C4-2B (cell line): ENCODE measurements around the gene TMEM106C.

ENCODE experiments used
- H3K27ac ChIP-seq: fragments of 450-650 bp; 2 replicates; pipeline ENCODE4 v1.5.1; 2017
- ZFX ChIP-seq: fragments of 450-650 bp; IDR thresholded peaks from 2 replicates; pipeline ENCODE4 v1.6.1; 2017
- TF ChIP-seq, protein P1 (sequence below): fragments of 450-650 bp; conservative IDR thresholded peaks from 2 replicates; pipeline ENCODE4 v1.5.1; 2017; ENCODE audit warnings: mild to moderate bottlenecking

The TMEM106C gene

DNA sequence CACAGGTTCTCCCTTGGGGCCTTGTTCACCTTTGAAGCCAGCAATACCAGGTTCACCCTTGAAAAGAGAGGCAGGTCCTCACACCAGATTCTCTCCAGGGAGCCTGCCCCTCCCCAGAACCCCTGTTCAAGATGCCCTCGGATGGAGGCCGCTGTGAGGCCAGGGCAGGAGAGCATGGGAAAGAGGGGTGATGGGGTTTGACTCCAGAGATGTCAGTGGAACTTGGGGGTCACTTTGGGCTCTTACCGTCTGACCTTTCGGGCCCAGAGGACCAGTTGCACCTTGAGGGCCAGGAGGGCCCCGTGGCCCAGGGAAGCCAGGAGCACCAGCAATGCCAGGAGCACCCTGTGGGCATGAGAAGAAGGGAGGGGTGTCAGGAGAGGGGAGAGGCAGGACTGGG, 23.4 kb downstream of the TMEM106C start:
- TF ChIP-seq ZFX = no peak
- TF ChIP-seq, protein P1, sequence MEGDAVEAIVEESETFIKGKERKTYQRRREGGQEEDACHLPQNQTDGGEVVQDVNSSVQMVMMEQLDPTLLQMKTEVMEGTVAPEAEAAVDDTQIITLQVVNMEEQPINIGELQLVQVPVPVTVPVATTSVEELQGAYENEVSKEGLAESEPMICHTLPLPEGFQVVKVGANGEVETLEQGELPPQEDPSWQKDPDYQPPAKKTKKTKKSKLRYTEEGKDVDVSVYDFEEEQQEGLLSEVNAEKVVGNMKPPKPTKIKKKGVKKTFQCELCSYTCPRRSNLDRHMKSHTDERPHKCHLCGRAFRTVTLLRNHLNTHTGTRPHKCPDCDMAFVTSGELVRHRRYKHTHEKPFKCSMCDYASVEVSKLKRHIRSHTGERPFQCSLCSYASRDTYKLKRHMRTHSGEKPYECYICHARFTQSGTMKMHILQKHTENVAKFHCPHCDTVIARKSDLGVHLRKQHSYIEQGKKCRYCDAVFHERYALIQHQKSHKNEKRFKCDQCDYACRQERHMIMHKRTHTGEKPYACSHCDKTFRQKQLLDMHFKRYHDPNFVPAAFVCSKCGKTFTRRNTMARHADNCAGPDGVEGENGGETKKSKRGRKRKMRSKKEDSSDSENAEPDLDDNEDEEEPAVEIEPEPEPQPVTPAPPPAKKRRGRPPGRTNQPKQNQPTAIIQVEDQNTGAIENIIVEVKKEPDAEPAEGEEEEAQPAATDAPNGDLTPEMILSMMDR = no peak
- no peak overlapping the region for H3K27ac ChIP-seq

DNA sequence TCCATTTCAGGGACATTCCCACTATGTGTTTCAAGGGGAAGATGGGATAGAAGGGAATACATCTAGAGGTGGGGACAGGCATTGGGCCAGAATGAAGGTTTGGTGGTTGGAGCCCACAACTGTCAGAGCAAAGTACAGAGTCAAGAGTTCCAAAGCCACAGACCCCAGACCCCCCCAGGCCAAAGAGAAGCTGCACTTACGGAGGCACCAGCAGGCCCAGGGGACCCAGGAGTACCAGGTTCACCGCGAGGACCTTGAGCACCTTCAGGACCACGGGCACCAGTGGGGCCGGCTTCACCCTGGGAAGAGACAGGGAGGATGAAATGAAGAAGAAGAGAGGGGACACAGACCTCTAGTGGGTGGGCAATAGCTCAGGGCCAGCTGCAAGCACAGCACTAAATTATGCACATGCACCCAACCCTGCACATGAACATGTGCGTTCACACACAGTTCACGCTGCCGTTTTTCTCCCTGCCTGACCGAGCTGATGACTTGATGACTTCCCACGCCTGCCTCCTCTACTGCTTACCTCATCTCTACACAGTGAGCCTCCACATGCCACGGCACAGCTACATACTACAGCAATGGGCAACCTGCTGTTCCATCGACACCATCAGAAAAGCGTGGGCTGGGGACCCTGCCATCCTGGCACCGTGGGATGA, 24.1 kb downstream of the TMEM106C start:
- TF ChIP-seq, protein P1 = no peak
- TF ChIP-seq ZFX = no peak
- no peak overlapping the region for H3K27ac ChIP-seq

DNA sequence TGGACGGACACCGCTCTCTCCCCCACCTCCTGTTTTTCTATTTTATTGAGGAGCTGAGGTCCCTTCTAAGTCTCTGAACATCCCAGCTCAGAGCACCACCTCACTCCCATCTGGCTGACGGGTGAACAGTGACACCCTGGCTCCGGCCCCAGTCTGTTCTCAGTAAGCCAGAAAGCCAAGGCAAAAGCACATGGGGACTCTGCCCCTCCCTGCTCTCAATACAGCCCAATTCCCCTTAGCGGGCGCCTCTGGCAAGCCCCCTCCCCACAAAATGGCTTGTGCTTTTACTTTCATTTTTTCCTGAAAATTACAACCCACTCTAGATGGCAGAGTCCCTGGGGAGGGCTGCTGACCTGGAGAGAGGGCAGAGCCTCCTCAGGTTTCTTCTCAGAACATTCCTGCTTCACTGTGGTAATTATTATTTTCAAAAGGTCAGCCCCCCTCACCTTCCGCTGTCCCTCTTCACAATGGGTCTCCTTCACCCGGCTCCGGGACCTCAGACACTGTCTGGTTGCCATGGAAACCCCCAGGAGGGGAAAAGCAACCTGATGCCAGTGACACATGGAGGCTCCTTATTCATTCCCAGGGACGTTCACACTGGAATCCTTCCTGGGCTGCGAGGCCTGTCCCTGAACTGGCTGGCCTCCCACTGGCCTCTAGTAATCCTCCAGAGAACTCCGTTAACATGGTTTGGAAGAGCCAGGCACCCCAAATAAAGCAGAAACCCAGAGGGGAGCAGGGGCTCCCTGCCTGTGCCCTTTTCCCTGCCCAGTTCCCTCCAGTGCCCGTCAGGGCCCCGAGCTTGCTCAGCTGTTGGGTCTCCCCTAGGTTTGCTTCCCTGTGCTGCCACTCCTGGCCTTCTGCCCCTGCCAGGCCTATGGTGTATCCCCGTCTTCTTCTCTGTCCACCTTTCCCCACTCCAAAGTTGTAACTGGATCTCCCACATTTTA, 25.0 kb downstream of the TMEM106C start:
- no peak overlapping the region for H3K27ac ChIP-seq
- TF ChIP-seq, protein P1 = no peak
- TF ChIP-seq ZFX = no peak

DNA sequence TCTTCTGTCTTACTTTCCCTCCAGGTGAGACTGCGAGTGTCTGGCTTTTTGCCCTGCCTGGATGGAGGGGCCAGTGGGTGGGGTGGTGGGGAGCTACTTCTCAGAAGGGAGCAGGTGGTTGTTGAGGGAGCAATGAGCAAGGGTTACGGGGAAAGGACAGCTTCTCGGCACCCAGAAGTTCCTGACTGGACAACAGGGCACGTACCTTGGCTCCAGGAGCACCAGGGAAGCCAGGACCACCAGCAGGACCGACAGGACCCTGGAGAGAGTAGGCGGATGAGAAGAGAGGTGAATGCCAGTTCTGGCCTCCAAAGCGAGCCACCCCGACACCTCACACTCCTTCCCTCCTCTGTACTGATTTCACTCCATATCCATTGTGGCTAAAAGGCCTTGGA, 25.6 kb downstream of the TMEM106C start:
- no peak overlapping the region for H3K27ac ChIP-seq
- TF ChIP-seq, protein P1 = no peak
- TF ChIP-seq ZFX = no peak

DNA sequence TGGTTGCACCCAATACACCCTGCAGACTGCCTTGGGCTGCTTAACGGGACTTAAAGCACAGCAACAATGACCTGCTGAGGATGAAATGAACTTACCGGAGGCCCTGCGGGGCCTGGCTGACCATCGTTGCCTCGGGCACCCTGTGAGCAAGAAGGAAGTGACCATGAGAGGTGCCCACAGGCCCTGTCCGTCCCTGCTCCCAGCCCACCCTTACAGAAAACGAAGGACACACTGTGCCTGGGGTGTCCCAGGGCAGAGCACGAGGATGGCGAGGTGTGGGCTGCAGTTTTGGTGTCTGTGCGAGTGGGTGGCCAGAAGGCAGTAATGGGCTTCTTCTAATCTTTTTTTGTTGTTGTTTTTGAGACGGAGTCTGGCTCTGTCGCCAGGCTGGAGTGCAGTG, 26.3 kb downstream of the TMEM106C start:
- H3K27ac ChIP-seq = no peak overlapping the region
- no peak for TF ChIP-seq ZFX
- TF ChIP-seq, protein P1 = no peak

DNA sequence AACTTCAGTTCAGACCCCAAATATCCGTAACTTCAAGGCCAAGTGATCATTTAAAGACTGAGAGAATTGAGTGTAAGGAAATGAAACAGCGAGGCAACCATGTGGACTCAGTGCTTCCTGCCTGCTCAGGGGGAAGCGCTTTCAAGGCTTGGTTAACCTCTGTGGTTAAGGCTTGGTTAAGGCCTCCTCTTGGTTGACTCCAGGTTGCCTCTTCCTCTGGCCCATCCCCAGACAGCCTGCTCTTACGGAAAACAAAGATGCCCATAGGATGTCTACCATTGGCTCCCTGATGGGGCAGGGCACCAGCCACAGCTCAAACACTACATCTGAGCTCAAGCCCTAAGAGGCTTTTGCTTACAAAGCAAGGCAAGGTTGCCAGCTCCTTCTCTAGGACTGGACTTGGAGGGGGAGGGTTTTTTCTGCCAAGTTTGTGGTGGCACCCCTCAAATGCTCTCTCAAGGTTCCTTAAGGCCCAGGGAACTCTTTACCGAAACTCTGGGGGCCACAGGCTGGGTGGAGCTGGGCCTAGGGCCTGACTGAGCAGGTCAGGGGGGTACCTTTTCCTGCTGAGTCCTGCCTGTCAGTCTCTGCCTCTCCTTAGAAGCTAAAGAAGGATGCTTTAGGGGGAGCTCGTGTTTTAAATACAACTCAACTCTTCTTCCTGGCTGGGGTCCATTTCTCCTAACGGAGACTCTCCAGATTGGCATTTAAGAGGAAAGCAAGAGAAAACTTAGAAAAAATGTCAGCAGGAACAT, 27.1 kb downstream of the TMEM106C start:
- no peak for TF ChIP-seq ZFX
- TF ChIP-seq, protein P1 = no peak
- H3K27ac ChIP-seq = no peak overlapping the region
